ENCODE measurements around the gene ZNF532.

DNA sequence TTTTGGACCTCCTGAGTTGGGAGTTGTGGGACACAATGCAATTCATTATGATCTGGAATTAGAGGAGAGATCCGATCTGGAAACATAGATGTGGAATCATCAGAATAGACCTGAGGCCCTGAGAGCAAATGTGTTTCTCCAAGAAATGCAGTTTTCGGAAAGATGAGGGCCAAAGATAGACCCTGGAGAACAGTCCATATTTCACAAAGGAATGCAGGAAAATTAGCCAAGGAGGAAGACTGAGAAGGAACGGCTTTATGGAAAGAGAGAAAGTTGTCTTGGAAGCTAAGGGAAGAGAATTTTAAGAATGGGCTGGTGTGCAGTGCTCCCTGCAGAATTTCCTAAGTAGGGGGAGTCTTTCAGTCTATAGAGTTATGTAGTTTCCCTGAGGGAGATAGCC is 11.1 kb upstream of the ZNF532 start:
- TF ChIP-seq, protein P1, sequence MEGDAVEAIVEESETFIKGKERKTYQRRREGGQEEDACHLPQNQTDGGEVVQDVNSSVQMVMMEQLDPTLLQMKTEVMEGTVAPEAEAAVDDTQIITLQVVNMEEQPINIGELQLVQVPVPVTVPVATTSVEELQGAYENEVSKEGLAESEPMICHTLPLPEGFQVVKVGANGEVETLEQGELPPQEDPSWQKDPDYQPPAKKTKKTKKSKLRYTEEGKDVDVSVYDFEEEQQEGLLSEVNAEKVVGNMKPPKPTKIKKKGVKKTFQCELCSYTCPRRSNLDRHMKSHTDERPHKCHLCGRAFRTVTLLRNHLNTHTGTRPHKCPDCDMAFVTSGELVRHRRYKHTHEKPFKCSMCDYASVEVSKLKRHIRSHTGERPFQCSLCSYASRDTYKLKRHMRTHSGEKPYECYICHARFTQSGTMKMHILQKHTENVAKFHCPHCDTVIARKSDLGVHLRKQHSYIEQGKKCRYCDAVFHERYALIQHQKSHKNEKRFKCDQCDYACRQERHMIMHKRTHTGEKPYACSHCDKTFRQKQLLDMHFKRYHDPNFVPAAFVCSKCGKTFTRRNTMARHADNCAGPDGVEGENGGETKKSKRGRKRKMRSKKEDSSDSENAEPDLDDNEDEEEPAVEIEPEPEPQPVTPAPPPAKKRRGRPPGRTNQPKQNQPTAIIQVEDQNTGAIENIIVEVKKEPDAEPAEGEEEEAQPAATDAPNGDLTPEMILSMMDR (IDR thresholded peaks at IDR 0.05), result no peak
- TF ChIP-seq POLR2A (IDR thresholded peaks at IDR 0.05), result no peak

Measured in tibial nerve (tissue), 3 donors.